H9 (cell line): ENCODE measurements around the gene RDH13. TPM values are rescaled to one million over a fixed set of nuclear protein-coding genes. Genes with fewer than 3 reads are reported as not detected.

ENCODE experiments used
- DNase-seq: peaks from one replicate; pipeline ENCODE4 v3.0.0-alpha.2; 2017
- H2AFZ ChIP-seq: one replicate; pipeline ENCODE4 v1.6.1; 2013; ENCODE audit warnings: mild to moderate bottlenecking, low read length, control low read depth, moderate library complexity
- H2AK5ac ChIP-seq: 2 replicates; pipeline ENCODE4 v1.6.1; 2013; ENCODE audit warnings: low read length, control low read depth, mixed read lengths; ENCODE audit not compliant: insufficient read length
- H2BK120ac ChIP-seq: one replicate; pipeline ENCODE4 v1.6.1; 2013; ENCODE audit warnings: low read depth, mild to moderate bottlenecking, low read length, control low read depth, inconsistent platforms; ENCODE audit not compliant: poor library complexity, severe bottlenecking
- H2BK12ac ChIP-seq: 2 replicates; pipeline ENCODE4 v1.6.1; 2013; ENCODE audit warnings: low read length, control low read depth, mixed read lengths, low read depth; ENCODE audit not compliant: insufficient read length
- H2BK15ac ChIP-seq: 2 replicates; pipeline ENCODE4 v1.6.1; 2013; ENCODE audit warnings: low read depth, low read length, control low read depth
- H2BK20ac ChIP-seq: one replicate; pipeline ENCODE4 v1.6.1; 2013; ENCODE audit warnings: low read depth, mild to moderate bottlenecking, low read length, control low read depth, inconsistent platforms; ENCODE audit not compliant: poor library complexity, severe bottlenecking
- H2BK5ac ChIP-seq: 2 replicates; pipeline ENCODE4 v1.6.1; 2013; ENCODE audit warnings: low read length, control low read depth, mixed read lengths; ENCODE audit not compliant: insufficient read length
- H3K14ac ChIP-seq: 2 replicates; pipeline ENCODE4 v1.6.1; 2013; ENCODE audit warnings: low read length, control low read depth; ENCODE audit not compliant: insufficient read depth
- H3K18ac ChIP-seq: 2 replicates; pipeline ENCODE4 v1.6.1; 2013; ENCODE audit warnings: low read depth, mild to moderate bottlenecking, mixed read lengths, low read length, control low read depth; ENCODE audit not compliant: insufficient read length
- H3K23ac ChIP-seq: 2 replicates; pipeline ENCODE4 v1.6.1; 2013; ENCODE audit warnings: low read length, control low read depth, mixed read lengths, low read depth; ENCODE audit not compliant: insufficient read length
- H3K23me2 ChIP-seq: 2 replicates; pipeline ENCODE4 v1.6.1; 2013; ENCODE audit warnings: low read depth, mild to moderate bottlenecking, mixed read lengths, low read length, control low read depth; ENCODE audit not compliant: insufficient read length, poor library complexity, severe bottlenecking
- H3K27ac ChIP-seq: 2 replicates; pipeline ENCODE4 v1.5.1; 2013; ENCODE audit warnings: low read length, control low read depth, mixed read lengths, low read depth; ENCODE audit not compliant: insufficient read length
- H3K27me3 ChIP-seq: 2 replicates; pipeline ENCODE4 v1.6.1; 2013; ENCODE audit warnings: low read length, control low read depth, inconsistent platforms; ENCODE audit not compliant: insufficient read depth
- H3K4ac ChIP-seq: 2 replicates; pipeline ENCODE4 v1.6.1; 2013; ENCODE audit warnings: low read depth, mild to moderate bottlenecking, control low read depth, inconsistent platforms, low read length, moderate library complexity
- H3K4me1 ChIP-seq: 2 replicates; pipeline ENCODE4 v1.6.1; 2013; ENCODE audit warnings: low read length, control low read depth, inconsistent platforms; ENCODE audit not compliant: insufficient read depth
- H3K4me2 ChIP-seq: 2 replicates; pipeline ENCODE4 v1.6.1; 2013; ENCODE audit warnings: low read length, control low read depth, mixed read lengths; ENCODE audit not compliant: insufficient read length, insufficient read depth
- H3K56ac ChIP-seq: 2 replicates; pipeline ENCODE4 v1.6.1; 2013; ENCODE audit warnings: low read depth, mild to moderate bottlenecking, mixed read lengths, low read length, control low read depth; ENCODE audit not compliant: insufficient read length
- H3K79me1 ChIP-seq: 2 replicates; pipeline ENCODE4 v1.6.1; 2013; ENCODE audit warnings: low read depth, mild to moderate bottlenecking, moderate library complexity, low read length, control low read depth, inconsistent platforms; ENCODE audit not compliant: insufficient read depth, poor library complexity, severe bottlenecking
- H3K79me2 ChIP-seq: 2 replicates; pipeline ENCODE4 v1.6.1; 2013; ENCODE audit warnings: low read length, control low read depth, inconsistent platforms; ENCODE audit not compliant: insufficient read depth
- H3K9ac ChIP-seq: 2 replicates; pipeline ENCODE4 v1.6.1; 2013; ENCODE audit warnings: low read length, control low read depth, mixed read lengths; ENCODE audit not compliant: insufficient read length; ENCODE audit errors: extremely low read depth
- H3K9me3 ChIP-seq: one replicate; pipeline ENCODE4 v1.6.1; 2013; ENCODE audit warnings: low read depth, low read length, inconsistent platforms; ENCODE audit not compliant: control insufficient read depth
- H3T11ph ChIP-seq: one replicate; pipeline ENCODE4 v1.6.1; 2013; ENCODE audit warnings: mild to moderate bottlenecking, low read length, control low read depth, inconsistent platforms
- H4K20me1 ChIP-seq: one replicate; pipeline ENCODE4 v1.6.1; 2013; ENCODE audit not compliant: control insufficient read depth, insufficient read length, insufficient read depth
- H4K5ac ChIP-seq: 2 replicates; pipeline ENCODE4 v1.6.1; 2013; ENCODE audit warnings: low read depth, mild to moderate bottlenecking, mixed read lengths, low read length, control low read depth; ENCODE audit not compliant: insufficient read length
- H4K8ac ChIP-seq: replicated peaks from 2 replicates; pipeline ENCODE4 v1.6.1; 2013; ENCODE audit warnings: low read length, control low read depth, mixed read lengths, low read depth; ENCODE audit not compliant: insufficient read length
- H4K91ac ChIP-seq: 2 replicates; pipeline ENCODE4 v1.6.1; 2013; ENCODE audit warnings: low read depth, mild to moderate bottlenecking, moderate library complexity, mixed read lengths, low read length, control low read depth; ENCODE audit not compliant: insufficient read length
- H3K27ac Mint-ChIP-seq, 3 experiments: 2 replicates in 2 of 3; 3 replicates in 1 of 3; pipeline ENCODE4 v1.8.0; 2020 to 2021; ENCODE audit warnings: mixed read lengths in 3 of 3, mild to moderate bottlenecking in 1 of 3, moderate library complexity in 1 of 3
- H3K27me3 Mint-ChIP-seq: 2 replicates; pipeline ENCODE4 v1.8.0; 2021; ENCODE audit warnings: low read depth, mild to moderate bottlenecking, moderate library complexity, mixed read lengths
- H3K36me3 Mint-ChIP-seq, 3 experiments: 2 replicates in 2 of 3; 3 replicates in 1 of 3; pipeline ENCODE4 v1.8.0; 2020 to 2021; ENCODE audit warnings: low read depth in 3 of 3, mixed read lengths in 3 of 3; ENCODE audit not compliant: insufficient read depth in 1 of 3
- H3K4me1 Mint-ChIP-seq, 2 experiments: 2 replicates each; pipeline ENCODE4 v1.8.0; 2020; ENCODE audit warnings: mixed read lengths in 2 of 2
- H3K4me3 Mint-ChIP-seq, 2 experiments: 2 replicates in 1 of 2; 3 replicates in 1 of 2; pipeline ENCODE4 v1.8.0; 2020 to 2021; ENCODE audit warnings: mild to moderate bottlenecking in 2 of 2, mixed read lengths in 2 of 2, moderate library complexity in 1 of 2
- H3K9me3 Mint-ChIP-seq, 2 experiments: 2 replicates in 1 of 2; 3 replicates in 1 of 2; pipeline ENCODE4 v1.8.0; 2020; ENCODE audit warnings: mild to moderate bottlenecking in 2 of 2, mixed read lengths in 2 of 2, moderate library complexity in 1 of 2
- WGBS: extraction: QIAGEN DNeasy Blood & Tissue Kit; methylation state at CpG from one replicate; pipeline ENCODE4 v1.1.7; 2013; ENCODE audit warnings: missing lambda C conversion rate, low lambda C conversion rate, mixed read lengths; ENCODE audit not compliant: insufficient read length; ENCODE audit errors: extremely low coverage; 5-methylcytosine and 5-hydroxymethylcytosine counted together
- total RNA-seq: library from RNA; stranded (reverse); gene quantifications from 2 replicates; pipeline ENCODE4 v1.2.1, GENCODE V29; 2021
- TF ChIP-seq, protein P1 (sequence below): fragments of 200-600 bp; sonication (generic); conservative IDR thresholded peaks from 3 replicates; pipeline ENCODE4 v1.8.0; 2021; ENCODE audit warnings: antibody characterized with exemption, mild to moderate bottlenecking

The RDH13 gene
- total RNA-seq, 1 experiment from 2014 or later: 21.5 TPM

DNA sequence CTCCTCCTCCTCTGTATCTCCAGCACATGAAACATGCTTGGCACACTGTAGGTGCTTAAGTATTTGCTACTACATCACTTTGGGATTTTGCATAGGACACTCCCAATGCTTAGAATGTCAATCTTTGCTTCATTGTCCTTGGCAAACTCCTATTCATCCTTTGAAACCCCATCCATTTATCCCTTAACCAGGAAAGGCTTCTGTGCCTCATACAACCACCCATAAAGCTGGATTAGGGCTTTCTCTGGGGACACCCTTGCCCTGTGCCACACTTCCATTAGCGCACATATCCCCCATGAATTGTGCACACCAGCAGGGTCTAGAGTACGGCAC, 6.9 kb upstream of the RDH13 start:
- H3K4me3 Mint-ChIP-seq: peak overlapping the region; percentile 66 to 82; a peak in 4 of 5 replicates
- H3K56ac ChIP-seq: no peak overlapping the region
- H3K27ac ChIP-seq: no peak overlapping the region
- H3K4me1 Mint-ChIP-seq: peaks cover 15 to 23% of the 10 kb centered on the region in 2 experiments
- no peak overlapping the region for H2BK120ac ChIP-seq
- no peak overlapping the region for H2BK12ac ChIP-seq
- H3K23me2 ChIP-seq: peaks cover 8% of the 10 kb centered on the region
- H3K14ac ChIP-seq: no peak overlapping the region
- no peak overlapping the region for H2AK5ac ChIP-seq
- H2BK20ac ChIP-seq: no peak overlapping the region
- DNase-seq: no peak
- H4K5ac ChIP-seq: no peak overlapping the region
- no peak overlapping the region for H3K23ac ChIP-seq
- H3K27me3 Mint-ChIP-seq: peaks cover 97% of the 10 kb centered on the region
- no peak overlapping the region for H2AFZ ChIP-seq
- no CpG with 5 or more reads among the region's 2 CpGs for WGBS
- H4K91ac ChIP-seq: no peak overlapping the region
- no peaks in the 10 kb centered on the region for H3K36me3 Mint-ChIP-seq
- H2BK5ac ChIP-seq: no peak overlapping the region
- peaks cover 37% of the 10 kb centered on the region for H3K27me3 ChIP-seq
- H3K9me3 Mint-ChIP-seq: peaks cover 5% of the 10 kb centered on the region in 2 experiments; a peak in 4 of 5 replicates
- H3T11ph ChIP-seq: no peak overlapping the region
- no peaks in the 10 kb centered on the region for H3K79me2 ChIP-seq
- H3K4ac ChIP-seq: no peak overlapping the region
- peak overlapping the region; percentile 86 for H3K4me2 ChIP-seq
- H3K18ac ChIP-seq: no peak overlapping the region
- no peak overlapping the region for H4K8ac ChIP-seq
- TF ChIP-seq, protein P1, sequence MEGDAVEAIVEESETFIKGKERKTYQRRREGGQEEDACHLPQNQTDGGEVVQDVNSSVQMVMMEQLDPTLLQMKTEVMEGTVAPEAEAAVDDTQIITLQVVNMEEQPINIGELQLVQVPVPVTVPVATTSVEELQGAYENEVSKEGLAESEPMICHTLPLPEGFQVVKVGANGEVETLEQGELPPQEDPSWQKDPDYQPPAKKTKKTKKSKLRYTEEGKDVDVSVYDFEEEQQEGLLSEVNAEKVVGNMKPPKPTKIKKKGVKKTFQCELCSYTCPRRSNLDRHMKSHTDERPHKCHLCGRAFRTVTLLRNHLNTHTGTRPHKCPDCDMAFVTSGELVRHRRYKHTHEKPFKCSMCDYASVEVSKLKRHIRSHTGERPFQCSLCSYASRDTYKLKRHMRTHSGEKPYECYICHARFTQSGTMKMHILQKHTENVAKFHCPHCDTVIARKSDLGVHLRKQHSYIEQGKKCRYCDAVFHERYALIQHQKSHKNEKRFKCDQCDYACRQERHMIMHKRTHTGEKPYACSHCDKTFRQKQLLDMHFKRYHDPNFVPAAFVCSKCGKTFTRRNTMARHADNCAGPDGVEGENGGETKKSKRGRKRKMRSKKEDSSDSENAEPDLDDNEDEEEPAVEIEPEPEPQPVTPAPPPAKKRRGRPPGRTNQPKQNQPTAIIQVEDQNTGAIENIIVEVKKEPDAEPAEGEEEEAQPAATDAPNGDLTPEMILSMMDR: no peak
- H4K20me1 ChIP-seq: no peaks in the 10 kb centered on the region
- H2BK15ac ChIP-seq: no peak overlapping the region
- H3K9me3 ChIP-seq: no peaks in the 10 kb centered on the region
- no peak overlapping the region for H3K9ac ChIP-seq
- H3K79me1 ChIP-seq: no peaks in the 10 kb centered on the region
- peaks cover 4% of the 10 kb centered on the region; the same call in 1 of the 2 replicates for H3K4me1 ChIP-seq
- no peak overlapping the region for H3K27ac Mint-ChIP-seq
